Esophagus (tissue), 2 donors: ENCODE data around the gene OR11G2. TPM values are rescaled to one million over a fixed set of nuclear protein-coding genes. Genes with fewer than 3 reads are reported as not detected.
"Not testable (repeated sequence)": the region's sequence is repeated elsewhere in the genome, so short reads cannot be mapped to it uniquely, and the experiment has no call there.

Source experiments
- H3K27ac ChIP-seq, 2 donors: one replicate each; pipeline ENCODE4 v1.5.1; 2013; ENCODE audit warnings: low read depth in 2 of 2, mild to moderate bottlenecking in 2 of 2, inconsistent platforms in 1 of 2, low read length in 1 of 2, moderate library complexity in 1 of 2
- H3K27me3 ChIP-seq, 2 donors: one replicate each; pipeline ENCODE4 v1.6.1; 2013; ENCODE audit warnings: low read length in 2 of 2, control low read depth in 1 of 2, mild to moderate bottlenecking in 1 of 2; ENCODE audit not compliant: insufficient read depth in 2 of 2, control insufficient read depth in 1 of 2
- H3K36me3 ChIP-seq, 2 donors: one replicate each; pipeline ENCODE4 v1.6.1; 2013; ENCODE audit warnings: low read length in 1 of 2; ENCODE audit not compliant: control insufficient read depth in 2 of 2, insufficient read depth in 2 of 2
- H3K4me1 ChIP-seq, 2 donors: one replicate each; pipeline ENCODE4 v1.6.1; 2013; ENCODE audit warnings: low read length in 1 of 2; ENCODE audit not compliant: control insufficient read depth in 2 of 2, insufficient read depth in 2 of 2
- H3K4me3 ChIP-seq, 2 donors: one replicate each; pipeline ENCODE4 v1.5.1; 2013; ENCODE audit warnings: low read length in 2 of 2, mild to moderate bottlenecking in 2 of 2, low read depth in 1 of 2, moderate library complexity in 1 of 2
- H3K9me3 ChIP-seq, 2 donors: one replicate each; pipeline ENCODE4 v1.6.1; 2013; ENCODE audit warnings: mild to moderate bottlenecking in 2 of 2, low read depth in 1 of 2, low read length in 1 of 2, moderate library complexity in 1 of 2; ENCODE audit not compliant: control insufficient read depth in 2 of 2, insufficient read depth in 1 of 2
- WGBS, 2 donors: extraction: QIAGEN DNeasy Blood & Tissue Kit; methylation state at CpG; one replicate each; pipeline ENCODE4 v1.1.7; 2013; 5-methylcytosine and 5-hydroxymethylcytosine counted together
- polyA plus RNA-seq, 2 donors: library from polyadenylated mRNA; stranded (reverse); fragments of 200-250 nt; gene quantifications; one replicate each; pipeline ENCODE4 v1.2.3, GENCODE V29; 2013
- donor health status: healthy with polysubstance abuse.
- donor health status: Bipolar disorder and iron deficiency.

OR11G2 gene, protein sequence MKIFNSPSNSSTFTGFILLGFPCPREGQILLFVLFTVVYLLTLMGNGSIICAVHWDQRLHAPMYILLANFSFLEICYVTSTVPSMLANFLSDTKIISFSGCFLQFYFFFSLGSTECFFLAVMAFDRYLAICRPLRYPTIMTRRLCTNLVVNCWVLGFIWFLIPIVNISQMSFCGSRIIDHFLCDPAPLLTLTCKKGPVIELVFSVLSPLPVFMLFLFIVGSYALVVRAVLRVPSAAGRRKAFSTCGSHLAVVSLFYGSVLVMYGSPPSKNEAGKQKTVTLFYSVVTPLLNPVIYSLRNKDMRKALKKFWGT
- not detected for polyA plus RNA-seq

DNA sequence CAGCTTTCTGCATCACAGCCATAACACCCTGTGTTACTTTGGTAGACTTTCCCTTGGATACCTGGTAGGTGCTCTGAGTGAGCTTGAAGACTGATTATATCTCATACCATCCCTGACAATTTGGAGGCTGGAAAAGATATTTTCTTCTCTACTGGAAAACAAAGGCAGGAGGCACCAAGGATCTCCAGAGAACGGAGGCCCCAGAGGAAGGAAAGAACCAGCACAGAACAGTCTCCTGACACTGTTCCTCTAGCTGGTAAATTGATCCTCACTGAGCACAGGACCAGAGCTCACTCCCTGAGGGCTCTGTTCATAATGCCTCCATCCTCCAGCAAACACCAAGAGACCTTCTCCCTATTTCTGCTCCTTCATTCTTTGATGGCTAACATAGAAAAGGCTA is at the start of gene OR11G2:
OR11G2 (plus strand) TSS at position 301 of the 400 bp plus-strand sequence. CDS start 6,542 bp downstream, outside the sequence.
- no peaks in the 10 kb centered on the region for H3K27me3 ChIP-seq
- WGBS, 2 donors = 41 to 50% methylated on average over 1 of the region's 1 CpG
- no peaks in the 10 kb centered on the region for H3K36me3 ChIP-seq
- no peak within 1 kb of the TSS for H3K27ac ChIP-seq
- H3K4me1 ChIP-seq = no peaks in the 10 kb centered on the region
- H3K4me3 ChIP-seq = no peak within 1 kb of the TSS
- peaks cover 0 to 2% of the 10 kb centered on the region in 2 donors for H3K9me3 ChIP-seq

DNA sequence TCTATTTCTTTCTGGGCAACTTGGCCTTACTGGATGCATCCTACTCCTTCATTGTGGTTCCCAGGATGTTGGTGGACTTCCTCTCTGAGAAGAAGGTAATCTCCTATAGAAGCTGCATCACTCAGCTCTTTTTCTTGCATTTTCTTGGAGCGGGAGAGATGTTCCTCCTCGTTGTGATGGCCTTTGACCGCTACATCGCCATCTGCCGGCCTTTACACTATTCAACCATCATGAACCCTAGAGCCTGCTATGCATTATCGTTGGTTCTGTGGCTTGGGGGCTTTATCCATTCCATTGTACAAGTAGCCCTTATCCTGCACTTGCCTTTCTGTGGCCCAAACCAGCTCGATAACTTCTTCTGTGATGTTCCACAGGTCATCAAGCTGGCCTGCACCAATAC is 46.8 kb upstream of the OR11G2 start:
- Histone ChIP-seq H3K4me1 (no peaks in the 10 kb centered on the region), H3K36me3 (no peaks in the 10 kb centered on the region), H3K4me3 (no peak overlapping the region), H3K27me3 (no peaks in the 10 kb centered on the region), H3K9me3 (no peaks in the 10 kb centered on the region), H3K27ac (no peak overlapping the region)
- 31 to 36% methylated on average over 7 of the region's 7 CpGs for WGBS, 2 donors

DNA sequence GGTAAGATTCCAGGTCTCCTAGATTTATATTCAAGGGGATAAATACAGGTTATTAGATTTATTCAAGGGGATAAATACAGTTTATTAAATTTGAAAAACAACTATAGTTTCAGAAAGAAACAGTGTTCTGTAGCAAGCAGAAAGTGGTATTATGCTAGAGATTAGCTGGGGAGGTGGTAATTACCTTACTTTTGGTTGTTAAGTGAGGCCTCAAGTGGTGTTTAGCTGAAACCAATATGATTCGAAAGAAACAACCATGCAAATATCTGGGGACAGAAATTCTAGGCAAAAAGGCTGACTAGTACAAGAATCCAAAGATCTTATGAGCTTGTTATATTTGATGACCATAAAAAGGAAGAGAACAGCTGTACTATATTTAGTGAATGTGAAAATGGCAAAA is 45.9 kb upstream of the OR11G2 start:
- no peaks in the 10 kb centered on the region for H3K36me3 ChIP-seq
- 52 to 55% methylated on average over 1 of the region's 1 CpG for WGBS, 2 donors
- H3K27me3 ChIP-seq = no peaks in the 10 kb centered on the region
- H3K27ac ChIP-seq = no peak overlapping the region
- H3K9me3 ChIP-seq = no peaks in the 10 kb centered on the region
- H3K4me3 ChIP-seq = no peak overlapping the region
- H3K4me1 ChIP-seq = no peaks in the 10 kb centered on the region

DNA sequence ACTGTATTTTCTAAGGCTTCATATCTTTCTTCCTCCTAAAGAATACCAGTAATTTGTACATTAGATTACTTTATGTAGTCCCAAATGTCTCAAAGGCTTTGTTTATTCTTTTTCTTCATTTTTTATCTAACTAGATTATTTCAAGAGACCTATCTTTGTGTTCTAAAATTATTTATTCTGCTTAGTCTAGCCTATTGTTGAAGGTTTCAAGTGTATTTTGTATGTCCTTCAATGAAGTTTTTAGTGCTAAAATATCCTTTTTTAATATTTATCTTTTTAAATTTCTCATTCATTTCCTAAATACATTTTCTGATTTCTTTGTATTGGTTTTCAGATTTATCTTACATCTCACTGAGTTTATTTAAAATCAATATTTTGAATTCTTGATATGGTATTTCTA is 26.2 kb upstream of the OR11G2 start:
- H3K27ac ChIP-seq = no peak overlapping the region
- H3K36me3 ChIP-seq = no peaks in the 10 kb centered on the region
- peaks cover 2 to 3% of the 10 kb centered on the region in 2 donors for H3K9me3 ChIP-seq
- no peak overlapping the region for H3K4me3 ChIP-seq
- no peaks in the 10 kb centered on the region for H3K4me1 ChIP-seq
- no peaks in the 10 kb centered on the region for H3K27me3 ChIP-seq

DNA sequence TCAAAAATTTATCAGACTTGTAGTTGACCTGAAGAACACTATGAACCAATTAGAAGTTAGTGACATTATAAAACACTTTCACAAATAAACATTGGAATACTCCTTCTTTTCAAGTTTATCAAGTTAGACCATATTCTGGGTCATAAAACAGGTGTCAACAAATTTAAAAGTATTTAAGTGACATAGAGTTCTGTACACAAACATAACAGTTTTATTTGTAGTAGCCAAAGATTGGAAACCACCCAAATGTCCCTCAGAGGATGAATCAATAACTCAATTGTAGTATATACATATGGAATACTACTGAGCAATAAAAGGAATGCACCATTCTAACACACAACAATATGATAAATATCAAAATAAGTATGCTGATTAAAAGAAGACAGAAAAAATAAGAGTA is 23.6 kb upstream of the OR11G2 start:
- Histone ChIP-seq H3K27me3 (no peaks in the 10 kb centered on the region), H3K4me3 (no peak overlapping the region), H3K36me3 (no peaks in the 10 kb centered on the region), H3K27ac (no peak overlapping the region), H3K4me1 (no peaks in the 10 kb centered on the region), H3K9me3 (peaks cover 2 to 3% of the 10 kb centered on the region in 2 donors)

DNA sequence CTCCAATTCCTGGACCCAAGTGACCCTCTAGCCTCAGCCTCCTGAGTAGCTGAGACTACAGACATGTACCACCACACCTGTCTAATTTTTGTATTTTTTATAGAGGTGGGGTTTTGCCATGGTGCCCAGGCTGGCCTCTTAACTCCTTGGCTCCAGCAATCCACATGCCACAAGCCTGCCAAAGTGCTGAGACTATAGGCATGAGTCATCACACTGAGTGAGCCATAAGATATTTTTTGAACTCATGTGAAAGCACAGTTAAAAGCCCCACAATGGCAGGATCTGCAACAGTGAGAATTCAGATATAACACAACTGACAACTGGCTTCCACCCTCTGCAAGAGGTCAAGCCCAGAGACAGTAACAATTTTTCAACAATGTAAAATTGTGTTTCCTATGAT is 20.8 kb upstream of the OR11G2 start:
- not testable (repeated sequence) for H3K9me3 ChIP-seq

DNA sequence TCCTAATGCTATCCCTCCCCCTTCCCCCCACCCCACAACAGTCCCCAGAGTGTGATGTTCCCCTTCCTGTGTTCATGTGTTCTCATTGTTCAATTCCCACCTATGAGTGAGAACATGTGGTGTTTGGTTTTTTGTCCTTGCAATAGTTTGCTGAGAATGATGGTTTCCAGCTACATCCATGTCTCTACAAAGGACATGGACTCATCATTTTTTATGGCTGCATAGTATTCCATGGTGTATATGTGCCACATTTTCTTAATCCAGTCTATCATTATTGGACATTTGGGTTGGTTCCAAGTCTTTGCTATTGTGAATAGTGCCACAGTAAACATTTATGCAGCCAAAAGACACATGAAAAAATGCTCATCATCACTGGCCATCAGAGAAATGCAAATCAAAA is 16.5 kb upstream of the OR11G2 start:
- not testable (repeated sequence) for H3K36me3 ChIP-seq, H3K27me3 ChIP-seq, H3K4me3 ChIP-seq, H3K27ac ChIP-seq, H3K9me3 ChIP-seq, H3K4me1 ChIP-seq

More for the DNA sequence above, 20.8 kb upstream of the OR11G2 start:
- not testable (repeated sequence) for H3K27me3 ChIP-seq, H3K27ac ChIP-seq, H3K36me3 ChIP-seq, H3K4me1 ChIP-seq, H3K4me3 ChIP-seq

DNA sequence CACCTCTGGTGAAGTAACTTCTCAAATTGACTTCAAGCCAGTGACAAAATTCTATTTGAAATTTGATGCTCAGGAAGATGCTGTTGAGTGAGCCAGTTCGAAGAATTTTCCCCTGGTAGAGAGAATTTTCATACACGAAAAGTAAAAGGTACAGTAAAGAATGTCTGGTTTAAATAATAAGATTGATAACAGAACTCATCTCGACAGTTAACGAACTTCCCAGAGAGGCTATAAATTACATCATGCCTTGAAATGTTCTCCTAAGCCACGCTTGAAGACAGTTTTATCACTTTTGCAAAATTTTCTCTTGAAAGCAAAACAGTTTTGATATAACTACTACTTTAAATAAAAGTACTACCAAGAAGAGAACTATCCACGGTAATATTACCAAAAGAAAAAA is 14.4 kb upstream of the OR11G2 start:
- H3K4me3 ChIP-seq = no peak overlapping the region
- no peaks in the 10 kb centered on the region for H3K4me1 ChIP-seq
- WGBS, 2 donors = 48 to 62% methylated on average over 6 of the region's 6 CpGs
- no peaks in the 10 kb centered on the region for H3K36me3 ChIP-seq
- H3K27ac ChIP-seq = no peak overlapping the region
- H3K9me3 ChIP-seq = peaks cover 0 to 2% of the 10 kb centered on the region in 2 donors
- no peaks in the 10 kb centered on the region for H3K27me3 ChIP-seq

DNA sequence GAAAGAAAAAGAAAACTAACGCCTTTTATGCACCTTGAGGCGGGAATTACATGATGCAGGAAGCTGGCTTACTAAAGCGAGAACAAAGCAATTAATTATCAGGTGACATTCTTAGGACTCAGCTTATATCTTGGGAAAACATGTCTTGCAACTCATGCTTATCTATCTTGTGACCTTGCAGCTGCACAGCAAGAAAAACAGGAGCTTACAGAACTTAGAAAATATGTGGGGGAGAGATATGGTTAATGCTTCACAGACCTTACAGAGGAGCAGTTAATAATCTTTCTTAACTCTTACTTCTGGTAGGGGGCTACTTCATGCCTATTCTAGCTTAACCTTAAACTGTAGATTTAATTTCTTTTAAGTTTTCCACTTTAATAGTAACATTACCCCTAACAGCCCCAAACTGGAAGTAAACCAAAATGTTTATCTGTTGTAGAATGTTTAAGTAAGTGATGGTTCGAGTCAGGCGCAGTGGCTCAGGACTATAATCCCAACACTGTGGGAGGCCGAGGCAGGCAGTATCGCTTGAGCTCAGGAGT is 13.2 kb upstream of the OR11G2 start:
- Histone ChIP-seq H3K4me1 (no peaks in the 10 kb centered on the region), H3K27ac (no peak overlapping the region), H3K4me3 (no peak overlapping the region), H3K27me3 (no peaks in the 10 kb centered on the region), H3K9me3 (peaks cover 0 to 2% of the 10 kb centered on the region in 2 donors), H3K36me3 (no peaks in the 10 kb centered on the region)
- 71 to 84% methylated on average over 7 of the region's 7 CpGs for WGBS, 2 donors

DNA sequence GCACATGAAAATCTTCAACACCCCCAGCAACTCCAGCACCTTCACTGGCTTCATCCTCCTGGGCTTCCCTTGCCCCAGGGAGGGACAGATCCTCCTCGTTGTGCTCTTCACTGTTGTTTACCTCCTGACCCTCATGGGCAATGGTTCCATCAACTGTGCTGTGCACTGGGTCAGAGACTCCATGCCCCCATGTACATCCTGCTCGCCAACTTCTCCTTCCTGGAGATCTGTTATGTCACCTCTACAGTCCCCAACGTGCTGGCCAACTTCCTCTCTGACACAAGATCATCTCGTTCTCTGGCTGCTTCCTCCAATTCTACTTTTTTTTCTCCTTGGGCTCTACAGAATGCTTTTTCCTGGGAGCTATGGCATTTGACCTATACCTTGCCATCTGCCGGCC is 11.5 kb upstream of the OR11G2 start:
- H3K36me3 ChIP-seq = no peaks in the 10 kb centered on the region
- 53 to 59% methylated on average over 5 of the region's 5 CpGs for WGBS, 2 donors
- H3K4me3 ChIP-seq = no peak overlapping the region
- no peaks in the 10 kb centered on the region for H3K4me1 ChIP-seq
- H3K9me3 ChIP-seq = peaks cover 0 to 2% of the 10 kb centered on the region in 2 donors
- no peaks in the 10 kb centered on the region for H3K27me3 ChIP-seq
- H3K27ac ChIP-seq = no peak overlapping the region
